K562 (cell line): ENCODE data around the gene KCNN4. TPM values are rescaled to one million over a fixed set of nuclear protein-coding genes. Genes with fewer than 3 reads are reported as not detected.

Experiments
- BRF1 ChIP-seq: IDR thresholded peaks from 3 replicates; pipeline ENCODE4 v1.6.1; 2011; ENCODE audit warnings: borderline replicate concordance, mild to moderate bottlenecking; ENCODE audit not compliant: insufficient read length; ENCODE audit errors: extremely low read depth
- HMG20A ChIP-seq: fragments of 450-650 bp; formaldehyde crosslinking; conservative IDR thresholded peaks from 2 replicates; pipeline ENCODE4 v1.4.0; 2020; ENCODE audit warnings: mild to moderate bottlenecking, mixed read lengths
- KDM1A ChIP-seq, 2 experiments: fragments of 450-650 bp; IDR thresholded peaks; 2 replicates each; pipeline ENCODE4 v1.6.1; 2016; ENCODE audit warnings: mild to moderate bottlenecking in 2 of 2
- MLLT1 ChIP-seq, 2 experiments: fragments of 450-650 bp; IDR thresholded peaks; 2 replicates each; pipeline ENCODE4 v1.6.1; 2016
- MNT ChIP-seq, 2 experiments: fragments of 450-650 bp; conservative IDR thresholded peaks; 2 replicates each; pipeline ENCODE4 v1.6.1; 2017; ENCODE audit warnings: mild to moderate bottlenecking in 2 of 2, moderate library complexity in 2 of 2
- NCOA1 ChIP-seq: fragments of 450-650 bp; IDR thresholded peaks from 2 replicates; pipeline ENCODE4 v1.6.1; 2016; ENCODE audit warnings: low read depth
- NFE2L1 ChIP-seq: fragments of 450-650 bp; IDR thresholded peaks from 2 replicates; pipeline ENCODE4 v1.6.1; 2016; ENCODE audit warnings: missing genetic modification characterization, low read depth, mild to moderate bottlenecking, missing compliant biosample characterization, moderate library complexity, borderline replicate concordance
- TFE3 ChIP-seq: fragments of 450-650 bp; formaldehyde crosslinking; IDR thresholded peaks from 2 replicates; pipeline ENCODE4 v1.4.0; 2020; ENCODE audit warnings: mild to moderate bottlenecking, mixed read lengths
- THRB ChIP-seq: fragments of 450-650 bp; formaldehyde crosslinking; conservative IDR thresholded peaks from 2 replicates; pipeline ENCODE4 v1.4.0; 2022; ENCODE audit warnings: mild to moderate bottlenecking, missing genetic modification characterization
- YY1 ChIP-seq, 3 experiments: IDR thresholded peaks; 2 replicates each; pipeline ENCODE4 v1.6.1; 2011; ENCODE audit warnings: low read length in 2 of 3, mild to moderate bottlenecking in 2 of 3, moderate library complexity in 2 of 3, borderline replicate concordance in 1 of 3, control low read depth in 1 of 3, low read depth in 1 of 3; ENCODE audit not compliant: insufficient read depth in 3 of 3, insufficient replicate concordance in 2 of 3, control insufficient read depth in 1 of 3, insufficient read length in 1 of 3; ENCODE audit errors: extremely low read depth in 1 of 3
- ZNF518B ChIP-seq: fragments of 250-450 bp; sonication (Bioruptor Pico); IDR thresholded peaks from 2 replicates; pipeline ENCODE4 v1.5.0; 2021; ENCODE audit warnings: mild to moderate bottlenecking, moderate library complexity
- ZNF592 ChIP-seq: fragments of 450-650 bp; IDR thresholded peaks from 2 replicates; pipeline ENCODE4 v1.6.1; 2017; ENCODE audit warnings: antibody characterized with exemption, mild to moderate bottlenecking
- polyA plus RNA-seq, 8 experiments: library from polyadenylated mRNA; depleted of rRNA in 4 of 8; stranded (reverse) in 5 of 8; unstranded in 3 of 8; fragments of >200 nt; fragmentation: Nextera tagmentation in 2 of 8; fragmentation: Illumina TruSeq in 1 of 8; extraction: Ambion mirVana in 2 of 8; extraction: Trizol in 1 of 8; gene quantifications; 2 replicates each; pipeline versions ENCODE4 v1.2.1 to v1.2.3, GENCODE V29; 2011 to 2014; ENCODE audit warnings: inconsistent platforms in 1 of 8, missing spikeins in 1 of 8
- total RNA-seq, 7 experiments: library from RNA; depleted of rRNA in 6 of 7; stranded (reverse); fragments of >200 nt in 6 of 7; fragmentation: Illumina TruSeq in 2 of 7; extraction: Trizol in 2 of 7; gene quantifications; 2 replicates each; pipeline versions ENCODE4 v1.2.1 to v1.2.3, GENCODE V29; 2011 to 2021; ENCODE audit warnings: low replicate concordance in 1 of 7

Gene KCNN4
- total and polyA plus RNA-seq, 9 of the 15 experiments (the other 6 are each of a cell fraction or from before 2014, with no cell fraction given), result 0.53 to 37.7 (median 25.9) TPM

GRCh38 chr19:43779820-43780219 lies 953 bp downstream of the KCNN4 start (continued):
- TF ChIP-seq ZNF592 (peak; percentile 55), TFE3 (CRISPR knock-in tag) (no peak), HMG20A (CRISPR knock-in tag) (no peak), BRF1 (no peak), MLLT1 (IDR thresholded peaks at IDR 0.05) (peak in 1 of 2 experiments; percentile 8; a peak in 1 of 4 replicates), NFE2L1 (tag) (no peak), NCOA1 (peak; percentile 52; the same call in 1 of the 2 replicates), MNT (conservative IDR thresholded peaks at IDR 0.05) (0 out of 4 replicates have a peak, but pooled peaks of 1 of the 2 experiments have one; percentile 12), THRB (no peak), YY1 (IDR thresholded peaks at IDR 0.05; ENCODE audit: borderline replicate concordance in 1 of 3, control insufficient read depth in 1 of 3, extremely low read depth in 1 of 3, insufficient read depth in 3 of 3, insufficient read length in 1 of 3, insufficient replicate concordance in 2 of 3, low read depth in 1 of 3, low read length in 2 of 3) (no peak), ZNF518B (CRISPR knock-in tag) (no peak), KDM1A (IDR thresholded peaks at IDR 0.05) (no peak)
